ENCODE measurements around the gene AKR1C3.
"Not testable (repeated sequence)": the region's sequence is repeated elsewhere in the genome, so short reads cannot be mapped to it uniquely, and the experiment has no call there.

Gene AKR1C3

GRCh38 chr10:5102479-5102878 lies 8.3 kb downstream of the AKR1C3 start:
- not testable (repeated sequence) for H3K9ac ChIP-seq (ENCODE audit: low read depth, low read length); H3K4me1 ChIP-seq (ENCODE audit: insufficient read depth, low read length); H3K9me3 ChIP-seq (ENCODE audit: control insufficient read depth, insufficient read depth, low read length); H3K36me3 ChIP-seq (ENCODE audit: insufficient read depth, low read length)

- Histone ChIP-seq H3K9ac (ENCODE audit: low read depth, low read length) (no peak overlapping the region), H3K36me3 (ENCODE audit: insufficient read depth, low read length) (no peaks in the 10 kb centered on the region), H3K4me1 (ENCODE audit: insufficient read depth, low read length) (no peaks in the 10 kb centered on the region), H3K9me3 (ENCODE audit: control insufficient read depth, insufficient read depth, low read length) (no peaks in the 10 kb centered on the region)
Measured at GRCh38 chr10:5103481-5103880, 9.3 kb downstream of the AKR1C3 start.

- Histone ChIP-seq H3K4me1 (ENCODE audit: insufficient read depth, low read length) (no peaks in the 10 kb centered on the region), H3K9ac (ENCODE audit: low read depth, low read length) (no peak overlapping the region), H3K36me3 (ENCODE audit: insufficient read depth, low read length) (no peaks in the 10 kb centered on the region), H3K9me3 (ENCODE audit: control insufficient read depth, insufficient read depth, low read length) (no peaks in the 10 kb centered on the region; the same call in 1 of the 2 replicates)
Measured at GRCh38 chr10:5105626-5106025, 11.4 kb downstream of the AKR1C3 start.

DNA sequence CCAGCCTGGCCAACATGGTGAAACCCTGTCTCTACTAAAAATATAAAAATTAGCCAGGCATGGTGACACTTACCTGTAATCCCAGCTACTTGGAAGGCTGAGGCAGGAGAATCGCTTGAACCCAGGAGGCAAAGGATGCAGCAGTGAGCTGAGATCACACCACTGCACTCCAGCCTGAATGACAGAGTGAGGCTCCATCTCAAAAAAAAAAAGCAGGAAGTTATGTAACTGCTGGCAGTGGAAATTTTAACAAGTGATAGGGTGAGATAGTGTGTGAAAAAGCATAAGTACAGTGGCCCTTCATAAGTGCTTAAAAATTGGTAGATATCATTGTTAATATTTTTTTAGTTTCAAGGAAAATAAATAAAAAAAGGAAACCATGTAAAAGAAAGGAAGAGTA lies 12.3 kb downstream of the AKR1C3 start:
- H3K36me3 ChIP-seq (ENCODE audit: insufficient read depth, low read length), result no peaks in the 10 kb centered on the region
- no peak overlapping the region for H3K9ac ChIP-seq (ENCODE audit: low read depth, low read length)
- no peaks in the 10 kb centered on the region for H3K4me1 ChIP-seq (ENCODE audit: insufficient read depth, low read length)
- H3K9me3 ChIP-seq (ENCODE audit: control insufficient read depth, insufficient read depth, low read length), result no peaks in the 10 kb centered on the region; the same call in 1 of the 2 replicates

DNA sequence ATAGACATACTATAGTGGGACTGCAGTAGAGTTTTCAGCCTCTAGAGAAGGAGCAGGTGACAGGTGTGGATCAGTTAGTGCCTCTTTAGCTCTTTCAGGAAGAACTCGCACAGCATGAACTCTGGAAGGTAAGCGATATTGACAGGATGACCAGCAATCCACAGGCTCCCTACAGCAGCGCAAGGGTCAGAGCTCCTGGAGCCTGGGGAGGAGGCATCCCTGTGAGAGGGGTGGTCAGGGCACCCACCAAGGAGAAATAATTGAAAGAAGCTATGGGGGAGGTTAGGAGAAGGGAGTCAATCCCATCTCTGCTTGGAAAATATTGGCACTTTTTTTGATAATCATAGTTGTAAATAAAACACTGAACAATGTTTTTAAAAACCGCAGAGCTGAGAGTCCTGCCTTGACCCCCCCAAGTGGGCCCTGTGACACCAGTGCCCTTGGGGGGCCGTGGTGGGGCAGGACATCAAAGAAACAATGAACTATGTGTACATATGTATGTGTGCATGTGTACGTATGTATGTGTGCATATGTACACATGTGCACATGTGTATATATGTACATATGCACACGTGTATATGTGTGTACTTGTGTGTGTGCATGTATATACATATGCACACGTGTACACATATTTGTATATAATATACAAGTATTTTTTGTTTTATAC lies 13.8 kb downstream of the AKR1C3 start:
- H3K36me3 ChIP-seq (ENCODE audit: insufficient read depth, low read length), result no peaks in the 10 kb centered on the region
- H3K4me1 ChIP-seq (ENCODE audit: insufficient read depth, low read length), result no peaks in the 10 kb centered on the region
- no peak overlapping the region for H3K9ac ChIP-seq (ENCODE audit: low read depth, low read length)
- no peaks in the 10 kb centered on the region; the same call in 1 of the 2 replicates for H3K9me3 ChIP-seq (ENCODE audit: control insufficient read depth, insufficient read depth, low read length)

- Histone ChIP-seq H3K9ac (ENCODE audit: low read depth, low read length) (no peak overlapping the region), H3K9me3 (ENCODE audit: control insufficient read depth, insufficient read depth, low read length) (no peaks in the 10 kb centered on the region; the same call in 1 of the 2 replicates), H3K36me3 (ENCODE audit: insufficient read depth, low read length) (no peaks in the 10 kb centered on the region), H3K4me1 (ENCODE audit: insufficient read depth, low read length) (no peaks in the 10 kb centered on the region)
Measured at GRCh38 chr10:5108658-5109416, 14.6 kb downstream of the AKR1C3 start.

DNA sequence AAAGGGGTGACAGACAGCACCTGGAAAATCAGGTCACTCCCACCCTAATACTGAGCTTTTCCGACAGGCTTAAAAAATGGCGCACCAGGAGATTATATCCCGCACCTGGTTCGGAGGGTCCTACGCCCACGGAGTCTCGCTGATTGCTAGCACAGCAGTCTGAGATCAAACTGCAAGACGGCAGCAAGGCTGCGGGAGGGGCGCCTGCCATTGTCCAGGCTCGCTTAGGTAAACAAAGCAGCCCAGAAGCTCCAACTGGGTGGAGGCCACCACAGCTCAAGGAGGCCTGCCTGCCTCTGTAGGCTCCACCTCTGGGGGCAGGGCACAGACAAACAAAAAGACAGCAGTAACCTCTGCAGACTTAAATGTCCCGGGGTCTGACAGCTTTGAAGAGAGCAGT lies 15.6 kb downstream of the AKR1C3 start:
- H3K9ac ChIP-seq (ENCODE audit: low read depth, low read length); H3K4me1 ChIP-seq (ENCODE audit: insufficient read depth, low read length); H3K9me3 ChIP-seq (ENCODE audit: control insufficient read depth, insufficient read depth, low read length); H3K36me3 ChIP-seq (ENCODE audit: insufficient read depth, low read length): not testable (repeated sequence)

GRCh38 chr10:5116621-5117020 lies 22.4 kb downstream of the AKR1C3 start:
- Histone ChIP-seq H3K9ac (ENCODE audit: low read depth, low read length) (no peak overlapping the region), H3K9me3 (ENCODE audit: control insufficient read depth, insufficient read depth, low read length) (no peaks in the 10 kb centered on the region), H3K36me3 (ENCODE audit: insufficient read depth, low read length) (no peaks in the 10 kb centered on the region), H3K4me1 (ENCODE audit: insufficient read depth, low read length) (no peaks in the 10 kb centered on the region)

DNA sequence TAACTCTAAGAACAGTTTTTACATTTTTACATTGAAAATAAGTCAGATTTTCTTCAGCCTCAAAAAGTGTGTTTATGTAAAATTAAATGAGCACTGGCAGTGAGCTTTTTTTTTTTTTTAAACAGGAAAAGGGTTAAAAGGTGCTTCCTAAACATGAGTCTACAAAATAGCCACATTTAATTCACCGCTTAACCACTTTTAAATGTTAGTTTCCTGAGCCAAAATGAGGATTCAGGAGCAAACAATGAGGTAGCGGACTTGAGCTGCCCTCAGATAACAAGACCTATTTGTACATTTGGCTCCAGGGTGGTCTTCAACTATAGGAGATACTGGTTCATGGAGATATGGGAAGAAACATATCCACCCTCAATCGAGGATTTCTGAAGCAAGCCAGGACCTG lies 22.8 kb downstream of the AKR1C3 start:
- H3K9me3 ChIP-seq (ENCODE audit: control insufficient read depth, insufficient read depth, low read length), result no peaks in the 10 kb centered on the region
- no peak overlapping the region for H3K9ac ChIP-seq (ENCODE audit: low read depth, low read length)
- H3K4me1 ChIP-seq (ENCODE audit: insufficient read depth, low read length), result no peaks in the 10 kb centered on the region
- no peaks in the 10 kb centered on the region for H3K36me3 ChIP-seq (ENCODE audit: insufficient read depth, low read length)

- H3K4me1 ChIP-seq (ENCODE audit: insufficient read depth, low read length); H3K9ac ChIP-seq (ENCODE audit: low read depth, low read length); H3K9me3 ChIP-seq (ENCODE audit: control insufficient read depth, insufficient read depth, low read length); H3K36me3 ChIP-seq (ENCODE audit: insufficient read depth, low read length): not testable (repeated sequence)
Measured at GRCh38 chr10:5119997-5120396, 25.8 kb downstream of the AKR1C3 start.

GRCh38 chr10:5123886-5124285 lies 29.7 kb downstream of the AKR1C3 start:
- Histone ChIP-seq H3K36me3 (ENCODE audit: insufficient read depth, low read length) (no peaks in the 10 kb centered on the region), H3K4me1 (ENCODE audit: insufficient read depth, low read length) (no peaks in the 10 kb centered on the region), H3K9me3 (ENCODE audit: control insufficient read depth, insufficient read depth, low read length) (no peaks in the 10 kb centered on the region), H3K9ac (ENCODE audit: low read depth, low read length) (no peak overlapping the region)

DNA sequence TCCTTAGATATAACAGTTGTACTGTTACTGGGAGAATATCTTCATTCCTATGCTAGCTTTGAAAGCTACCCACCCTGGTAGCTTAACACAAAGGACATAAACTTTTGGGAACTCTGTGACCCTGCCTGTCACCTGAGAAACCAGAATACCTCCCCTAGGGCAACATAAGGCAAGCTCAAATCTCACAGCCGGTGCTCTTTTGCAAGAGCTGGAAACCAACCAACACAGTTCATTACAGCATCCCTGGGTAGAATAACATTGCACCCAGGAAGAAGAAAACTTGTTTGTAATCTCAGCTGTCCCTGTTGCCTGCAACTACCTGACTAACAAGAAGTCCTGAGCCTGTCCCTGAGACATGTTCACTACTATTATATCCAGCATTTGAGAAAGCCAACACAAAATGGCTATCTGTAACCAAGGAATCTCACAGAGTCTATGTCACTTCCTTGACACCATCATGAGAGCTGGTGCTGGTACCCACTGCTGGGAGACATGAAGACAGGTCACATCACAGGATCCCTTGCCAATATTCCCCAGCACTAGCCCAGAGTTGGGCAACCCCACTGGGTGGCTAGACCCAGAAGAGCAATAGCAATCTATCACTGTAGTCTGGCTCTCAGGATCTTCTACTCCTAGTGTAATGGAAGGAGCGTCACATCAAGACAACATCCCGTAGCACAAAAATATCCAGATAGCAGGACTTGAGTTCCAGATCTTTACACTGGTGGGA lies 31.3 kb downstream of the AKR1C3 start:
- Histone ChIP-seq H3K4me1 (ENCODE audit: insufficient read depth, low read length) (no peaks in the 10 kb centered on the region), H3K36me3 (ENCODE audit: insufficient read depth, low read length) (no peaks in the 10 kb centered on the region), H3K9ac (ENCODE audit: low read depth, low read length) (no peak overlapping the region), H3K9me3 (ENCODE audit: control insufficient read depth, insufficient read depth, low read length) (no peaks in the 10 kb centered on the region)

- no peaks in the 10 kb centered on the region for H3K4me1 ChIP-seq (ENCODE audit: insufficient read depth, low read length)
- peaks cover 3% of the 10 kb centered on the region for H3K9me3 ChIP-seq (ENCODE audit: control insufficient read depth, insufficient read depth, low read length)
- H3K9ac ChIP-seq (ENCODE audit: low read depth, low read length), result no peak overlapping the region
- no peaks in the 10 kb centered on the region for H3K36me3 ChIP-seq (ENCODE audit: insufficient read depth, low read length)
Measured at GRCh38 chr10:5135581-5135980, 41.4 kb downstream of the AKR1C3 start.

- Histone ChIP-seq H3K9ac (ENCODE audit: low read depth, low read length) (no peak overlapping the region), H3K4me1 (ENCODE audit: insufficient read depth, low read length) (no peaks in the 10 kb centered on the region), H3K36me3 (ENCODE audit: insufficient read depth, low read length) (no peaks in the 10 kb centered on the region)
Measured at GRCh38 chr10:5136468-5137087, 42.4 kb downstream of the AKR1C3 start.

More at GRCh38 chr10:5136468-5137087, 42.4 kb downstream of the AKR1C3 start:
- peaks cover 3% of the 10 kb centered on the region for H3K9me3 ChIP-seq (ENCODE audit: control insufficient read depth, insufficient read depth, low read length)
